Measurements from ENCODE around the gene BRIP1. TPM values are rescaled to one million over a fixed set of nuclear protein-coding genes. Genes with fewer than 3 reads are reported as not detected.

The BRIP1 gene
- total RNA-seq, 2 experiments from 2014 or later: 13.2 to 14.5 TPM

- Mint-ChIP-seq H3K4me1 (ENCODE audit: low read depth) (no peaks in the 10 kb centered on the region), H3K27ac (no peak overlapping the region), H3K36me3 (ENCODE audit: low read depth) (no peaks in the 10 kb centered on the region), H3K4me3 (no peak overlapping the region), H3K27me3 (peaks cover 18% of the 10 kb centered on the region), H3K9me3 (peaks cover 8% of the 10 kb centered on the region)
- DNase-seq: no peak
- ATAC-seq: no peak
- POLR2A ChIA-PET: no interaction called here
- intact Hi-C loops (cut with micrococcal nuclease): no loop called here
- TF ChIP-seq, protein P1, sequence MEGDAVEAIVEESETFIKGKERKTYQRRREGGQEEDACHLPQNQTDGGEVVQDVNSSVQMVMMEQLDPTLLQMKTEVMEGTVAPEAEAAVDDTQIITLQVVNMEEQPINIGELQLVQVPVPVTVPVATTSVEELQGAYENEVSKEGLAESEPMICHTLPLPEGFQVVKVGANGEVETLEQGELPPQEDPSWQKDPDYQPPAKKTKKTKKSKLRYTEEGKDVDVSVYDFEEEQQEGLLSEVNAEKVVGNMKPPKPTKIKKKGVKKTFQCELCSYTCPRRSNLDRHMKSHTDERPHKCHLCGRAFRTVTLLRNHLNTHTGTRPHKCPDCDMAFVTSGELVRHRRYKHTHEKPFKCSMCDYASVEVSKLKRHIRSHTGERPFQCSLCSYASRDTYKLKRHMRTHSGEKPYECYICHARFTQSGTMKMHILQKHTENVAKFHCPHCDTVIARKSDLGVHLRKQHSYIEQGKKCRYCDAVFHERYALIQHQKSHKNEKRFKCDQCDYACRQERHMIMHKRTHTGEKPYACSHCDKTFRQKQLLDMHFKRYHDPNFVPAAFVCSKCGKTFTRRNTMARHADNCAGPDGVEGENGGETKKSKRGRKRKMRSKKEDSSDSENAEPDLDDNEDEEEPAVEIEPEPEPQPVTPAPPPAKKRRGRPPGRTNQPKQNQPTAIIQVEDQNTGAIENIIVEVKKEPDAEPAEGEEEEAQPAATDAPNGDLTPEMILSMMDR (IDR thresholded peaks at IDR 0.05): no peak
- CTCF ChIA-PET: interaction anchor here (2.8 kb wide), 1 partner anchor 11 kb away, joined by 18 read pairs; no protein-coding TSS in a partner anchor
Measured at GRCh38 chr17:61646482-61646881, 216.8 kb downstream of the BRIP1 start.

DNA sequence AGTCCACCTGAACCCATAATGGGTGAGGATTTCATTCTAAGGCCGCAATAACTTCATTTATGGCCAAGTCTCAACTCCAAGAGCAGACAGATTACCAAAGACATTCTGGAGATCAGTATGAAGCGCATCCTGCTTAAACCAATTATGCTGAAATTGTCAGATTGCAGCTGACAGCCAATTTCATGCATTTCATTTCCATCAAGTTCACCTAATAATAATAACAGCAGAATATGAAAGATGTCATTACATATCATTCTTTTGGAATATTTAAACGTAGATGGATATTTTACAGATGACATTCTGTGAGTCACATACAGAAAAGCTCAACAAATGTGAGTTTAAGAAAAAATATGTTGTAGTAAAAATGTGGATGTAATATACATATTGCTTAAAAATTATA, 217.4 kb downstream of the BRIP1 start:
- peaks cover 16% of the 10 kb centered on the region for H3K27me3 Mint-ChIP-seq
- H3K4me3 Mint-ChIP-seq: no peak overlapping the region
- peaks cover 4% of the 10 kb centered on the region for H3K9me3 Mint-ChIP-seq
- no peak for ATAC-seq
- H3K27ac Mint-ChIP-seq: no peak overlapping the region
- ChIA-PET CTCF (interaction anchor here (2.8 kb wide), 1 partner anchor 11 kb away, joined by 18 read pairs; no protein-coding TSS in a partner anchor), POLR2A (interaction anchor here (0.6 kb wide), 1 partner anchor 423 kb away, joined by 3 read pairs; no protein-coding TSS in a partner anchor)
- intact Hi-C loops (cut with micrococcal nuclease): no loop called here
- TF ChIP-seq, protein P1 (IDR thresholded peaks at IDR 0.05): no peak
- no peak for DNase-seq
- no peaks in the 10 kb centered on the region for H3K4me1 Mint-ChIP-seq (ENCODE audit: low read depth)
- no peaks in the 10 kb centered on the region for H3K36me3 Mint-ChIP-seq (ENCODE audit: low read depth)

- Mint-ChIP-seq H3K27me3 (peaks cover 12% of the 10 kb centered on the region), H3K27ac (no peak overlapping the region), H3K4me3 (no peak overlapping the region), H3K9me3 (no peaks in the 10 kb centered on the region), H3K4me1 (ENCODE audit: low read depth) (no peaks in the 10 kb centered on the region), H3K36me3 (ENCODE audit: low read depth) (no peaks in the 10 kb centered on the region)
- TF ChIP-seq, protein P1 (IDR thresholded peaks at IDR 0.05): no peak
- intact Hi-C loops (cut with micrococcal nuclease): no loop called here
- DNase-seq (no peak), ATAC-seq (no peak)
- ChIA-PET POLR2A (interaction anchor here (0.6 to 1.4 kb wide), 2 partner anchors 15 to 422 kb away, joined by 3 read pairs; no protein-coding TSS in a partner anchor), CTCF (interaction anchor here (2.8 kb wide), 1 partner anchor 10 kb away, joined by 18 read pairs; no protein-coding TSS in a partner anchor)
Measured at GRCh38 chr17:61644800-61645774, 218.2 kb downstream of the BRIP1 start.

DNA sequence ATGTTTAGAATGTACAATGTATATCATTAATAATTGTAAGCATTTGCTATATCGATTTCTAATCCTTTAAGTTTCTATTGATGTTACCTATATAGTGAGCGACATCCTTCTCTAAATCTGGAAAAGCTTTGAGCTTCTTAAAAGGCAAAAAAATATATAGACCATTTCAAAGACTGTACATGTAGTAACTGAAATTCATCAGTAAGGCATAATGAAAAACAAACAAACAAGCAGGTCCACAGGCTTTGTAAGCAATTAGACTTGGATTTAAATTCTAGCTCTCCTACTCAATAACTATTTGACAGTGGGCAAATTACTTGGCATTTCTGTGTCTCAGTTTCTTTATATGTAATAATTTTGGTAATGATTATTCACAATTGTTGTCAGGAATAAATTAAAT, 220.6 kb downstream of the BRIP1 start:
- DNase-seq (no peak), ATAC-seq (no peak)
- Mint-ChIP-seq H3K27ac (no peak overlapping the region), H3K4me3 (no peak overlapping the region), H3K36me3 (ENCODE audit: low read depth) (no peaks in the 10 kb centered on the region), H3K4me1 (ENCODE audit: low read depth) (no peaks in the 10 kb centered on the region), H3K27me3 (peaks cover 12% of the 10 kb centered on the region), H3K9me3 (no peaks in the 10 kb centered on the region)
- CTCF ChIA-PET: interaction anchor here (1.0 kb wide), 1 partner anchor 467 kb away, joined by 3 read pairs; no protein-coding TSS in a partner anchor
- intact Hi-C loops (cut with micrococcal nuclease): no loop called here
- POLR2A ChIA-PET: no interaction called here
- TF ChIP-seq, protein P1 (IDR thresholded peaks at IDR 0.05): no peak

DNA sequence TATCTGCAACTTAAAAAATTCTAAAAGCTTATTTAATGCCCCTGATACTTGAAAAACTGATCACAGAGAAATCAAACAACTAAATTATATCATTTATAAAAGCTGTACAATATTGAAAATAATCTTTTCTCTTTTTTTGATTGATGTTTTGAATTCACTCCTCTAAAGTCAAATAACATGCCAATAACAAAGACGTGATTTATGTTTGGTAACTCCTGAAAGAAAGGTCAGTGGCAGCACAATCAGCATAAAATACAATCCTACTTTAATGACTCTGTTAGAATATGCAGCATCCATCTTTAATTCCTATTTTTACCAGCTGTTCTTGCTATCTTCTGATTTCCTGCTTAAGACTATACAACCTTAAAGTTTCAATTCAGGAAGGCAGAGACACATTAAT, 221.6 kb downstream of the BRIP1 start:
- TF ChIP-seq, protein P1 (IDR thresholded peaks at IDR 0.05): no peak
- intact Hi-C loops (cut with micrococcal nuclease): no loop called here
- ChIA-PET POLR2A (no interaction called here), CTCF (interaction anchor here (1.0 to 1.4 kb wide), 2 partner anchors 195 to 468 kb away, joined by 3 to 5 read pairs; no protein-coding TSS in a partner anchor)
- ATAC-seq (no peak), DNase-seq (no peak)
- peaks cover 14% of the 10 kb centered on the region for H3K27me3 Mint-ChIP-seq
- no peaks in the 10 kb centered on the region for H3K9me3 Mint-ChIP-seq
- no peaks in the 10 kb centered on the region for H3K4me1 Mint-ChIP-seq (ENCODE audit: low read depth)
- no peak overlapping the region for H3K4me3 Mint-ChIP-seq
- no peak overlapping the region for H3K27ac Mint-ChIP-seq
- H3K36me3 Mint-ChIP-seq (ENCODE audit: low read depth): no peaks in the 10 kb centered on the region

All from activated CD8-positive, alpha-beta T cell treated with anti-CD3 and anti-CD28 coated beads for 36 hours (primary cell).